ENCODE results near the gene STRN4. TPM values are rescaled to one million over a fixed set of nuclear protein-coding genes. Genes with fewer than 3 reads are reported as not detected.

Gene STRN4
- total RNA-seq, 1 experiment from 2014 or later: 143 TPM

GRCh38 chr19:46691104-46691503 lies 55.1 kb downstream of the STRN4 start:
- TF ChIP-seq, protein P1, sequence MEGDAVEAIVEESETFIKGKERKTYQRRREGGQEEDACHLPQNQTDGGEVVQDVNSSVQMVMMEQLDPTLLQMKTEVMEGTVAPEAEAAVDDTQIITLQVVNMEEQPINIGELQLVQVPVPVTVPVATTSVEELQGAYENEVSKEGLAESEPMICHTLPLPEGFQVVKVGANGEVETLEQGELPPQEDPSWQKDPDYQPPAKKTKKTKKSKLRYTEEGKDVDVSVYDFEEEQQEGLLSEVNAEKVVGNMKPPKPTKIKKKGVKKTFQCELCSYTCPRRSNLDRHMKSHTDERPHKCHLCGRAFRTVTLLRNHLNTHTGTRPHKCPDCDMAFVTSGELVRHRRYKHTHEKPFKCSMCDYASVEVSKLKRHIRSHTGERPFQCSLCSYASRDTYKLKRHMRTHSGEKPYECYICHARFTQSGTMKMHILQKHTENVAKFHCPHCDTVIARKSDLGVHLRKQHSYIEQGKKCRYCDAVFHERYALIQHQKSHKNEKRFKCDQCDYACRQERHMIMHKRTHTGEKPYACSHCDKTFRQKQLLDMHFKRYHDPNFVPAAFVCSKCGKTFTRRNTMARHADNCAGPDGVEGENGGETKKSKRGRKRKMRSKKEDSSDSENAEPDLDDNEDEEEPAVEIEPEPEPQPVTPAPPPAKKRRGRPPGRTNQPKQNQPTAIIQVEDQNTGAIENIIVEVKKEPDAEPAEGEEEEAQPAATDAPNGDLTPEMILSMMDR (conservative IDR thresholded peaks at IDR 0.05): no peak
- no peak overlapping the region for H2AFZ ChIP-seq (ENCODE audit: low read length)
- no peak overlapping the region for H3K56ac ChIP-seq (ENCODE audit: insufficient read length, low read depth, low read length)
- H3K4me3 Mint-ChIP-seq: no peak overlapping the region
- no peak overlapping the region for H3K27ac ChIP-seq (ENCODE audit: insufficient read length, low read depth, low read length)
- no peak overlapping the region; a peak in 1 of 7 replicates for H3K27ac Mint-ChIP-seq
- H3K27me3 ChIP-seq (ENCODE audit: insufficient read depth, low read length): no peaks in the 10 kb centered on the region
- H3K14ac ChIP-seq (ENCODE audit: insufficient read depth, low read length): no peak overlapping the region
- no peaks in the 10 kb centered on the region for H3K4me1 ChIP-seq (ENCODE audit: insufficient read depth, low read length)
- H3K9me3 Mint-ChIP-seq: no peaks in the 10 kb centered on the region; a peak in 1 of 5 replicates
- H2BK12ac ChIP-seq (ENCODE audit: insufficient read length, low read depth, low read length): no peak overlapping the region
- H3K23ac ChIP-seq (ENCODE audit: insufficient read length, low read depth, low read length): no peak overlapping the region
- no peaks in the 10 kb centered on the region for H3K23me2 ChIP-seq (ENCODE audit: insufficient read length, low read depth, low read length, poor library complexity, severe bottlenecking)
- no CpG with 5 or more reads among the region's 2 CpGs for WGBS (ENCODE audit: extremely low coverage, insufficient read length, low lambda C conversion rate)
- H3K9ac ChIP-seq (ENCODE audit: extremely low read depth, insufficient read length, low read length): no peak overlapping the region
- no peak overlapping the region for H3K18ac ChIP-seq (ENCODE audit: insufficient read length, low read depth, low read length)
- H3K9me3 ChIP-seq (ENCODE audit: control insufficient read depth, low read depth, low read length): no peaks in the 10 kb centered on the region
- no peak for DNase-seq
- no peak overlapping the region for H3K4ac ChIP-seq (ENCODE audit: low read depth, low read length)
- H3K4me2 ChIP-seq (ENCODE audit: insufficient read depth, insufficient read length, low read length): no peak overlapping the region
- H3K36me3 Mint-ChIP-seq (ENCODE audit: insufficient read depth in 1 of 3, low read depth in 3 of 3): peaks cover 68 to 93% (median 90%) of the 10 kb centered on the region in 3 experiments
- no peak overlapping the region for H4K91ac ChIP-seq (ENCODE audit: insufficient read length, low read depth, low read length)
- no peak overlapping the region for H3T11ph ChIP-seq (ENCODE audit: low read length)
- no peaks in the 10 kb centered on the region for H3K79me1 ChIP-seq (ENCODE audit: insufficient read depth, low read depth, low read length, poor library complexity, severe bottlenecking)
- no peak overlapping the region for H2BK120ac ChIP-seq (ENCODE audit: low read depth, low read length, poor library complexity, severe bottlenecking)
- no peak overlapping the region for H2BK20ac ChIP-seq (ENCODE audit: low read depth, low read length, poor library complexity, severe bottlenecking)
- H4K20me1 ChIP-seq (ENCODE audit: control insufficient read depth, insufficient read depth, insufficient read length): no peaks in the 10 kb centered on the region
- H3K79me2 ChIP-seq (ENCODE audit: insufficient read depth, low read length): no peaks in the 10 kb centered on the region
- no peak overlapping the region for H4K5ac ChIP-seq (ENCODE audit: insufficient read length, low read depth, low read length)
- no peak overlapping the region for H2BK15ac ChIP-seq (ENCODE audit: low read depth, low read length)
- no peak overlapping the region for H4K8ac ChIP-seq (replicated peaks; ENCODE audit: insufficient read length, low read depth, low read length)
- H2AK5ac ChIP-seq (ENCODE audit: insufficient read length, low read length): no peak overlapping the region
- peaks cover 1 to 2% of the 10 kb centered on the region in 2 experiments; a peak in 3 of 4 replicates for H3K4me1 Mint-ChIP-seq
- H2BK5ac ChIP-seq (ENCODE audit: insufficient read length, low read length): no peak overlapping the region
- no peaks in the 10 kb centered on the region for H3K27me3 Mint-ChIP-seq (ENCODE audit: low read depth)
